Measurements from ENCODE around the gene WDR90. TPM values are rescaled to one million over a fixed set of nuclear protein-coding genes. Genes with fewer than 3 reads are reported as not detected.

The WDR90 gene
- total RNA-seq, 1 experiment from 2014 or later: 147 TPM

DNA sequence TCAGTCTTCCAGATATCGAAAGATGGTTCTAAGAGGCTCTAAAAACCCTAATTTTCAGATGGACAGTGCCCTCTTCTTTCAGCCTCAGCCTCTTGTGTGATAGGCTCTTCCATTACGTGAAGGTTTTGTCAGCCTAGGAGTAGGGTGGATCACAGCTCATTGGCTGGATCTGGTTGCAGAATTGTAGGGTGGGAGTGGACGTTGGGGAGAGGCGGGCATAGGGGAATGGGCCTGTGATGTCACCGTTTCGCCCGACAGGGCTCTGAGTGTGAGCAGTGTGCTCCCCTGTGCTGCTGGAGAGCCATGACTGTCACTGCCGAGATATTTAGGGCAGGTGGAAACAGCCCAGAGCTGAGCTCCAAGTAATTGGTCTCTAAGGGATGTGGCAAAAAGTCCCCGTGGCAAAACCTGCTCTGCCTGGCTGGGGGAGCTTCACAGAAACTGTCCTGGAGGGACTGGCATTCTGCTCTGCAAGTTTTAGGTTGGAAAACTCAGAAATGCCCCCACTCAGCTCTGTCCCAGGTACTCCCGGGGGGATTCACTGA lies 24.6 kb upstream of the WDR90 start:
- Histone ChIP-seq H3K9me3 (ENCODE audit: low read depth, low read length, poor library complexity, severe bottlenecking) (no peaks in the 10 kb centered on the region), H3K4me3 (ENCODE audit: low read depth, low read length, poor library complexity, severe bottlenecking) (no peak overlapping the region), H3K27me3 (replicated peaks; ENCODE audit: insufficient read depth, low read depth, low read length, poor library complexity) (no peaks in the 10 kb centered on the region), H3K36me3 (ENCODE audit: insufficient read depth, low read length, poor library complexity, severe bottlenecking) (peaks cover 4% of the 10 kb centered on the region), H3K27ac (ENCODE audit: low read depth, low read length, poor library complexity, severe bottlenecking) (no peak overlapping the region), H3K4me1 (ENCODE audit: insufficient read depth, low read length, poor library complexity, severe bottlenecking) (peaks cover 5% of the 10 kb centered on the region)
- BruUV-seq (replicated peaks): no TSS peak
- intact Hi-C loops (cut with micrococcal nuclease; ENCODE audit: unreplicated experiment): no loop called here
- POLR2A ChIA-PET (ENCODE audit: low non-redundant PET): no interaction called here
- DNase-seq (ENCODE audit: low spot score): no peak
- TF ChIP-seq, protein P1, sequence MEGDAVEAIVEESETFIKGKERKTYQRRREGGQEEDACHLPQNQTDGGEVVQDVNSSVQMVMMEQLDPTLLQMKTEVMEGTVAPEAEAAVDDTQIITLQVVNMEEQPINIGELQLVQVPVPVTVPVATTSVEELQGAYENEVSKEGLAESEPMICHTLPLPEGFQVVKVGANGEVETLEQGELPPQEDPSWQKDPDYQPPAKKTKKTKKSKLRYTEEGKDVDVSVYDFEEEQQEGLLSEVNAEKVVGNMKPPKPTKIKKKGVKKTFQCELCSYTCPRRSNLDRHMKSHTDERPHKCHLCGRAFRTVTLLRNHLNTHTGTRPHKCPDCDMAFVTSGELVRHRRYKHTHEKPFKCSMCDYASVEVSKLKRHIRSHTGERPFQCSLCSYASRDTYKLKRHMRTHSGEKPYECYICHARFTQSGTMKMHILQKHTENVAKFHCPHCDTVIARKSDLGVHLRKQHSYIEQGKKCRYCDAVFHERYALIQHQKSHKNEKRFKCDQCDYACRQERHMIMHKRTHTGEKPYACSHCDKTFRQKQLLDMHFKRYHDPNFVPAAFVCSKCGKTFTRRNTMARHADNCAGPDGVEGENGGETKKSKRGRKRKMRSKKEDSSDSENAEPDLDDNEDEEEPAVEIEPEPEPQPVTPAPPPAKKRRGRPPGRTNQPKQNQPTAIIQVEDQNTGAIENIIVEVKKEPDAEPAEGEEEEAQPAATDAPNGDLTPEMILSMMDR (conservative IDR thresholded peaks at IDR 0.05; ENCODE audit: low read depth, low read length): no peak
- TF ChIP-seq EZH2 (IDR thresholded peaks at IDR 0.05; ENCODE audit: borderline replicate concordance, low read depth, low read length, poor library complexity, severe bottlenecking): no peak
- CTCF ChIA-PET: interaction anchor here (0.6 kb wide), 2 partner anchors 239 to 1043 kb away, joined by 3 to 9 read pairs; no protein-coding TSS in a partner anchor

DNA sequence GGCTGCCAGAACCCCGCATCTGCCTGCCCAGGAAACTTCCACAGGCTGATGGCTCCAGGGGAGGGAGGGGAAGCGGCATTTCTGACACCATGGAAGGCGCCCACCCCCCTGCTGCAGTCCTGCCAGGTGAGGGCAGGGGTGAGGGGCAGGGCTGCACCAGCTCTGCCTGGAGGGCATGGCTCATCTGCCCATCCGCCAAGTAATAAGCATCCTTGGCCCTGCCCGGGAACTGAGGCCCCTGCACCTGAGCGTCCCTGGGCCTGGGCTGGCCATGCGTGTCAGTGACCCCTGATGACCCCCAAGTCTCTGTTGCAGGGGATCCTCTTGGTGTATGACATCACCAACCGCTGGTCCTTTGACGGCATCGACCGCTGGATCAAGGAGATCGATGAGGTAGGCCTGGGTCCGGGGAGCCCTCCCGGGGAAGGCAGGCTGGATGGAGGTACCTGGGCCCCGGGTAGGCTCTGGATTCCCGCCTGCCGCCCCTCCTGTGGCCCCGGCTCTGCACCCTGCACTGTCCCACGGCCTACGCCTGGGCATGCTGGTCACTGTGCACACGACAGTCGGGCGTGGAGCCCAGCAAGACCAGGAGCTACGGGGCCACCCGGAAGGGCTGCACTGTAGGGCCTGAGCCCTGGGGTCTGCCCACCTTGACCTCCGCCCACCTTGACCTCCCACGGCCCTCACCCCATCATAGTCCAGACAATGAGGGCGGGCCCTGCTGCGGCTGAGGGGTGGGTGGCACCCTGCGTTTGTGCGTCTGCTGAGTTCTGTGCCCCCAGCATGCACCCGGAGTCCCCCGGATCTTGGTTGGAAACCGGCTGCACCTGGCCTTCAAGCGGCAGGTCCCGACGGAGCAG lies 23.8 kb upstream of the WDR90 start:
- H3K9me3 ChIP-seq (ENCODE audit: low read depth, low read length, poor library complexity, severe bottlenecking): no peaks in the 10 kb centered on the region
- peaks cover 5% of the 10 kb centered on the region for H3K4me1 ChIP-seq (ENCODE audit: insufficient read depth, low read length, poor library complexity, severe bottlenecking)
- intact Hi-C loops (cut with micrococcal nuclease; ENCODE audit: unreplicated experiment): no loop called here
- no peaks in the 10 kb centered on the region for H3K27me3 ChIP-seq (replicated peaks; ENCODE audit: insufficient read depth, low read depth, low read length, poor library complexity)
- ChIA-PET POLR2A (ENCODE audit: low non-redundant PET) (no interaction called here), CTCF (interaction anchor here (0.6 kb wide), 1 partner anchor 240 kb away, joined by 9 read pairs; no protein-coding TSS in a partner anchor)
- no peak for TF ChIP-seq EZH2 (IDR thresholded peaks at IDR 0.05; ENCODE audit: borderline replicate concordance, low read depth, low read length, poor library complexity, severe bottlenecking)
- TF ChIP-seq, protein P1 (conservative IDR thresholded peaks at IDR 0.05; ENCODE audit: low read depth, low read length): no peak
- no peak for DNase-seq (ENCODE audit: low spot score)
- no peak overlapping the region for H3K27ac ChIP-seq (ENCODE audit: low read depth, low read length, poor library complexity, severe bottlenecking)
- no peak overlapping the region for H3K4me3 ChIP-seq (ENCODE audit: low read depth, low read length, poor library complexity, severe bottlenecking)
- H3K36me3 ChIP-seq (ENCODE audit: insufficient read depth, low read length, poor library complexity, severe bottlenecking): peaks cover 4% of the 10 kb centered on the region
- BruUV-seq (replicated peaks): no TSS peak

DNA sequence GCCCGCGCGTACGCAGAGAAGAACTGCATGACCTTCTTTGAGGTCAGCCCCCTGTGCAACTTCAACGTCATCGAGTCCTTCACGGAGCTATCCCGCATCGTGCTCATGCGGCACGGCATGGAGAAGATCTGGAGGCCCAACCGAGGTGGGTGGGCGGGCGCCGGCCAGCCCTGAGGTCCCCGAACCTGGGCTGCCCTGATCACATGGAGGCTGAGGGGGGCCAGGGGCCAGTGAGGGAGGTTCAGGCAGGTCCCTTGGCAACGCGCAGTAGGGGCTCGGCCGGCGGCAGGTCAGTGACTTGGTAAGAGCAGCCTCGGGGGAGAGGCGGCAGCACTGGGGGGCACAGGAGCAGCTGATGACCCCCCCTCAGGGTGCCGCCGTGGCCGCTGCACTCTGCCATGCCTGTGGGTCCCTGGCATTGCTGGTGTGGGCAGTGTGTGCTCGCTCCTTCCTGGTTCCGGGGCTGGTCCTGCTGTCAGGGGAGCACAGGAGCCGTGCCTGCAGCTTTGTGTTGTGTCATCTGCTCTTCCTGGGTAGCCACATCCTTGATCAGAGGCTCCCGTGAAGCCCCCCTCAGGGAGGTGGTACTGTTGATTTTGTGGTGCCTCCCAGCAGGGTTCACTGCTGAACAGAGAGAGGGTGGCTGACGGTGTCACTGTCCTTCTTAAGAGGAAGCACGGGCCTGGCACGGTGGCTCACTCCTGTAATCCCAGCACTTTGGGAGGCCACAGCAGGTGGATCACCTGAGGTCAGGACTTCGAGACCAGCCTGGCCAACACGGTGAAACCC lies 23.0 kb upstream of the WDR90 start:
- Histone ChIP-seq H3K27me3 (replicated peaks; ENCODE audit: insufficient read depth, low read depth, low read length, poor library complexity) (no peaks in the 10 kb centered on the region), H3K4me1 (ENCODE audit: insufficient read depth, low read length, poor library complexity, severe bottlenecking) (peaks cover 5% of the 10 kb centered on the region), H3K36me3 (ENCODE audit: insufficient read depth, low read length, poor library complexity, severe bottlenecking) (peaks cover 4% of the 10 kb centered on the region), H3K9me3 (ENCODE audit: low read depth, low read length, poor library complexity, severe bottlenecking) (no peaks in the 10 kb centered on the region), H3K27ac (ENCODE audit: low read depth, low read length, poor library complexity, severe bottlenecking) (no peak overlapping the region), H3K4me3 (ENCODE audit: low read depth, low read length, poor library complexity, severe bottlenecking) (no peak overlapping the region)
- intact Hi-C loops (cut with micrococcal nuclease; ENCODE audit: unreplicated experiment): no loop called here
- BruUV-seq (replicated peaks): no TSS peak
- POLR2A ChIA-PET (ENCODE audit: low non-redundant PET): no interaction called here
- no peak for DNase-seq (ENCODE audit: low spot score)
- TF ChIP-seq EZH2 (IDR thresholded peaks at IDR 0.05; ENCODE audit: borderline replicate concordance, low read depth, low read length, poor library complexity, severe bottlenecking): no peak
- CTCF ChIA-PET: no interaction called here
